ENCODE data around the gene CRB3. TPM values are rescaled to one million over a fixed set of nuclear protein-coding genes. Genes with fewer than 3 reads are reported as not detected.

The CRB3 gene
- total and polyA plus RNA-seq, 9 of the 15 experiments (the other 6 are each of a cell fraction or from before 2014, with no cell fraction given) = 0.49 TPM; not detected in 8

DNA sequence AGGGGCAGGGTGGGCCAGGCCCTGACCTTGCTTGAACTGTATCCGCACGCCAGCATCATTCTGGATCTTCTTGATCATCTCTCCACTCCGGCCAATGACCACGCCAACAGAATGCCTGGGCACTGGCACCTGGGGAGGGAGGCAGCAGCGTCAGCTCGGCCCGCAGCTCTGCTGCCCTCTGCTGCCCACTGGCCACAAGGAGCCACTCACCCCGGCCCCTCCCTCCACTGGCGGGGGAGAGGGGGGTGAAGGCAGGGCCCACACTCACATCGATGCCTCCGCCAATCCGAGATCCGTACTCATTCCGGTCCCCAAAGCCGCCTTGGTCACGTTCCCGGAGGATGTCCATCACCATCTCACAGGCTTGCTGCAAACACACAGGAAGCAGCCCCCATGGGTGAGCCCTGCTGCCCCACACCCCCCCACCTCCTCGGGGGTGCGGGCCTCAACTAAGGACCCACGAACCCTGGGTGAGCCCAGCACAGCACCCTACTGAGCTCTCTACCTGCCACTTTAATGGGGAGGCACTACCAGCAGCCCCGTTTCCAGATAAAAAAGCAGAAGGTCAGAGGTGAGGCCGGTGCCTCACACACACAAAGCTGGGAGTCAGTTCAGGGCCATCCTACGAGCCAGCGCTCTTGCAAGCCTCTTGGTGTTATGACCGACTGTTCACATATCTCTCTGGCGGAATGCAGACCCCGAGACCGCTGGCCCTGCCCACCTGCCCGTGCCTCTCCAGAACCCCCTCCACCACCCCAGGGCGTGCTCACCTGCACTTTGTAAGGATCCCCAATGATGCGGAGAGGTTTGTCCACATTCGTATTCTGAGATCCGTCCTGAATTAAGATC lies 46.1 kb upstream of the CRB3 start:
- H3K9me1 ChIP-seq (ENCODE audit: control insufficient read depth, insufficient read depth, low read length) = peaks cover 5% of the 10 kb centered on the region
- H3K79me2 ChIP-seq (ENCODE audit: control insufficient read depth, insufficient read depth, low read length) = peaks cover 43% of the 10 kb centered on the region
- no peak overlapping the region for H3K27ac ChIP-seq (ENCODE audit: extremely low read depth, low read depth, low read length)
- ChIA-PET CTCF (ENCODE audit: low intra/inter-chr PET ratio) (no interaction called here), POLR2A (interaction anchor here (0.6 kb wide), 2 partner anchors 40 to 757 kb away, joined by 4 to 5 read pairs; no protein-coding TSS in a partner anchor)
- peaks cover 2 to 55% of the 10 kb centered on the region in 2 experiments; a peak in 3 of 5 replicates for H3K4me1 ChIP-seq (replicated peaks in 1 of 2; ENCODE audit: control insufficient read depth in 2 of 2, insufficient read depth in 2 of 2, low read length in 2 of 2)
- peaks cover 45% of the 10 kb centered on the region for H4K20me1 ChIP-seq (replicated peaks; ENCODE audit: control insufficient read depth, insufficient read depth, low read length)
- no peaks in the 10 kb centered on the region for H3K9me3 ChIP-seq (replicated peaks; ENCODE audit: control insufficient read depth, insufficient read depth, low read depth, low read length)
- BruUV-seq (replicated peaks) = no TSS peak
- no peaks in the 10 kb centered on the region for H3K27me3 ChIP-seq (ENCODE audit: control insufficient read depth in 2 of 2, insufficient read depth in 2 of 2, low read length in 2 of 2)
- intact Hi-C loops (cut with micrococcal nuclease) = no loop called here
- WGBS (ENCODE audit: insufficient coverage, low coverage, missing lambda C conversion rate) = 91% methylated on average over 16 of the region's 33 CpGs
- FAIRE-seq = no peak
- H3K9ac ChIP-seq (ENCODE audit: insufficient read depth in 1 of 2, low read depth in 2 of 2, low read length in 2 of 2) = no peak overlapping the region
- DNase-seq (ENCODE audit: extremely low read depth in 1 of 4, low spot score in 3 of 4) = no peak
- H3K4me2 ChIP-seq (ENCODE audit: insufficient read depth, low read length) = no peak overlapping the region
- H2AFZ ChIP-seq (ENCODE audit: low read depth, low read length) = no peak overlapping the region
- in situ Hi-C loops (cut with MboI) = no loop called here
- peak; percentile 45; the same call in 2 of the 3 replicates for ATAC-seq
- no peak overlapping the region for H3K4me3 ChIP-seq
- peaks cover 96% of the 10 kb centered on the region for H3K36me3 ChIP-seq (ENCODE audit: control insufficient read depth, insufficient read depth, low read length)
- TF ChIP-seq, protein P1, sequence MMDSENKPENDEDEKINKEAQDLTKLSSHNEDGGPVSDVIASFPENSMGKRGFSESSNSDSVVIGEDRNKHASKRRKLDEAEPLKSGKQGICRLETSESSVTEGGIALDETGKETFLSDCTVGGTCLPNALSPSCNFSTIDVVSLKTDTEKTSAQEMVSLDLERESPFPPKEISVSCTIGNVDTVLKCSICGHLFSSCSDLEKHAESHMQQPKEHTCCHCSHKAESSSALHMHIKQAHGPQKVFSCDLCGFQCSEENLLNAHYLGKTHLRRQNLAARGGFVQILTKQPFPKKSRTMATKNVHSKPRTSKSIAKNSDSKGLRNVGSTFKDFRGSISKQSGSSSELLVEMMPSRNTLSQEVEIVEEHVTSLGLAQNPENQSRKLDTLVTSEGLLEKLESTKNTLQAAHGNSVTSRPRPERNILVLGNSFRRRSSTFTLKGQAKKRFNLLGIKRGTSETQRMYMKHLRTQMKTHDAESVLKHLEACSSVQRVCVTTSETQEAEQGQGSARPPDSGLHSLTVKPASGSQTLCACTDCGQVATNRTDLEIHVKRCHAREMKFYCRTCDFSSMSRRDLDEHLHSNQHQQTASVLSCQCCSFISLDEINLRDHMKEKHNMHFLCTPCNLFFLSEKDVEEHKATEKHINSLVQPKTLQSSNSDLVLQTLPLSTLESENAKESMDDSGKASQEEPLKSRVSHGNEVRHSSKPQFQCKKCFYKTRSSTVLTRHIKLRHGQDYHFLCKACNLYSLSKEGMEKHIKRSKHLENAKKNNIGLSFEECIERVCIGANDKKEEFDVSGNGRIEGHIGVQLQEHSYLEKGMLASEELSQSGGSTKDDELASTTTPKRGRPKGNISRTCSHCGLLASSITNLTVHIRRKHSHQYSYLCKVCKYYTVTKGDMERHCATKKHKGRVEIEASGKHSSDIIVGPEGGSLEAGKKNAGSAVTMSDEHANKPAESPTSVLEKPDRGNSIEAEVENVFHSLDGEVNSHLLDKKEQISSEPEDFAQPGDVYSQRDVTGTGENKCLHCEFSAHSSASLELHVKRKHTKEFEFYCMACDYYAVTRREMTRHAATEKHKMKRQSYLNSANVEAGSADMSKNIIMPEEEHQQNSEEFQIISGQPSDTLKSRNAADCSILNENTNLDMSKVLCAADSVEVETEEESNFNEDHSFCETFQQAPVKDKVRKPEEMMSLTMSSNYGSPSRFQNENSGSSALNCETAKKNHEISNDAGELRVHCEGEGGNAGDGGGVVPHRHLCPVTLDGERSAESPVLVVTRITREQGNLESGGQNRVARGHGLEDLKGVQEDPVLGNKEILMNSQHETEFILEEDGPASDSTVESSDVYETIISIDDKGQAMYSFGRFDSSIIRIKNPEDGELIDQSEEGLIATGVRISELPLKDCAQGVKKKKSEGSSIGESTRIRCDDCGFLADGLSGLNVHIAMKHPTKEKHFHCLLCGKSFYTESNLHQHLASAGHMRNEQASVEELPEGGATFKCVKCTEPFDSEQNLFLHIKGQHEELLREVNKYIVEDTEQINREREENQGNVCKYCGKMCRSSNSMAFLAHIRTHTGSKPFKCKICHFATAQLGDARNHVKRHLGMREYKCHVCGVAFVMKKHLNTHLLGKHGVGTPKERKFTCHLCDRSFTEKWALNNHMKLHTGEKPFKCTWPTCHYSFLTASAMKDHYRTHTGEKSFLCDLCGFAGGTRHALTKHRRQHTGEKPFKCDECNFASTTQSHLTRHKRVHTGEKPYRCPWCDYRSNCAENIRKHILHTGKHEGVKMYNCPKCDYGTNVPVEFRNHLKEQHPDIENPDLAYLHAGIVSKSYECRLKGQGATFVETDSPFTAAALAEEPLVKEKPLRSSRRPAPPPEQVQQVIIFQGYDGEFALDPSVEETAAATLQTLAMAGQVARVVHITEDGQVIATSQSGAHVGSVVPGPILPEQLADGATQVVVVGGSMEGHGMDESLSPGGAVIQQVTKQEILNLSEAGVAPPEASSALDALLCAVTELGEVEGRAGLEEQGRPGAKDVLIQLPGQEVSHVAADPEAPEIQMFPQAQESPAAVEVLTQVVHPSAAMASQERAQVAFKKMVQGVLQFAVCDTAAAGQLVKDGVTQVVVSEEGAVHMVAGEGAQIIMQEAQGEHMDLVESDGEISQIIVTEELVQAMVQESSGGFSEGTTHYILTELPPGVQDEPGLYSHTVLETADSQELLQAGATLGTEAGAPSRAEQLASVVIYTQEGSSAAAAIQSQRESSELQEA (IDR thresholded peaks at IDR 0.05; ENCODE audit: low read depth) = no peak
- 0 out of 4 replicates have a peak, but pooled peaks of 1 of the 2 experiments have one; percentile 8 for TF ChIP-seq RAD21 (CRISPR knock-in tag; conservative IDR thresholded peaks at IDR 0.05 in 1 of 2, IDR thresholded peaks at IDR 0.05 in 1 of 2)
- TF ChIP-seq EP400 (IDR thresholded peaks at IDR 0.05) = no peak
- 0 out of 2 replicates have a peak, but pooled peaks have one; percentile 9 for TF ChIP-seq SUPT5H (IDR thresholded peaks at IDR 0.05)
- TF ChIP-seq ZNF134 (CRISPR knock-in tag; conservative IDR thresholded peaks at IDR 0.05) = no peak
- no peak for TF ChIP-seq PML (IDR thresholded peaks at IDR 0.05; ENCODE audit: low read length)
- no peak for TF ChIP-seq CREM (IDR thresholded peaks at IDR 0.05; ENCODE audit: low read depth)
- TF ChIP-seq ARID3A (IDR thresholded peaks at IDR 0.05; ENCODE audit: borderline replicate concordance, low read depth, low read length) = no peak
- no peak for TF ChIP-seq ZSCAN32 (CRISPR knock-in tag; IDR thresholded peaks at IDR 0.05)
- peak; percentile 59 for TF ChIP-seq POLR2G (IDR thresholded peaks at IDR 0.05; ENCODE audit: low read depth, low read length)

Measured in K562 (cell line).